Measurements from ENCODE around the gene AP2B1.

GRCh38 chr17:35537601-35538141 is 49.5 kb upstream of the AP2B1 start, which contains the start of gene SLFN12L:
- TF ChIP-seq ZNF707 (tag by site-specific recombination; IDR thresholded peaks at IDR 0.05) (no peak), ZNF280D (tag by site-specific recombination; IDR thresholded peaks at IDR 0.05) (no peak), KLF1 (tag by site-specific recombination; IDR thresholded peaks at IDR 0.05) (no peak), ZNF112 (tag by site-specific recombination; IDR thresholded peaks at IDR 0.05) (no peak), ZNF302 (tag by site-specific recombination; IDR thresholded peaks at IDR 0.05; ENCODE audit: low read depth) (no peak), ZBTB7A (tag by site-specific recombination; IDR thresholded peaks at IDR 0.05; ENCODE audit: low read depth) (no peak), ZNF335 (tag by site-specific recombination; conservative IDR thresholded peaks at IDR 0.05) (no peak)
- TF ChIP-seq, protein P1, sequence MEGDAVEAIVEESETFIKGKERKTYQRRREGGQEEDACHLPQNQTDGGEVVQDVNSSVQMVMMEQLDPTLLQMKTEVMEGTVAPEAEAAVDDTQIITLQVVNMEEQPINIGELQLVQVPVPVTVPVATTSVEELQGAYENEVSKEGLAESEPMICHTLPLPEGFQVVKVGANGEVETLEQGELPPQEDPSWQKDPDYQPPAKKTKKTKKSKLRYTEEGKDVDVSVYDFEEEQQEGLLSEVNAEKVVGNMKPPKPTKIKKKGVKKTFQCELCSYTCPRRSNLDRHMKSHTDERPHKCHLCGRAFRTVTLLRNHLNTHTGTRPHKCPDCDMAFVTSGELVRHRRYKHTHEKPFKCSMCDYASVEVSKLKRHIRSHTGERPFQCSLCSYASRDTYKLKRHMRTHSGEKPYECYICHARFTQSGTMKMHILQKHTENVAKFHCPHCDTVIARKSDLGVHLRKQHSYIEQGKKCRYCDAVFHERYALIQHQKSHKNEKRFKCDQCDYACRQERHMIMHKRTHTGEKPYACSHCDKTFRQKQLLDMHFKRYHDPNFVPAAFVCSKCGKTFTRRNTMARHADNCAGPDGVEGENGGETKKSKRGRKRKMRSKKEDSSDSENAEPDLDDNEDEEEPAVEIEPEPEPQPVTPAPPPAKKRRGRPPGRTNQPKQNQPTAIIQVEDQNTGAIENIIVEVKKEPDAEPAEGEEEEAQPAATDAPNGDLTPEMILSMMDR (tag by site-specific recombination; IDR thresholded peaks at IDR 0.05): no peak
- TF ChIP-seq, protein P2, sequence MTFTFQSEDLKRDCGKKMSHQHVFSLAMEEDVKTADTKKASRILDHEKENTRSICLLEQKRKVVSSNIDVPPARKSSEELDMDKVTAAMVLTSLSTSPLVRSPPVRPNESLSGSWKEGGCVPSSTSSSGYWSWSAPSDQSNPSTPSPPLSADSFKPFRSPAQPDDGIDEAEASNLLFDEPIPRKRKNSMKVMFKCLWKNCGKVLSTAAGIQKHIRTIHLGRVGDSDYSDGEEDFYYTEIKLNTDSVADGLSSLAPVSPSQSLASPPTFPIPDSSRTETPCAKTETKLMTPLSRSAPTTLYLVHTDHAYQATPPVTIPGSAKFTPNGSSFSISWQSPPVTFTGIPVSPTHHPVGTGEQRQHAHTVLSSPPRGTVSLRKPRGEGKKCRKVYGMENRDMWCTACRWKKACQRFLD (tag by site-specific recombination; IDR thresholded peaks at IDR 0.05): no peak
